ENCODE data around the gene CARHSP1. TPM values are rescaled to one million over a fixed set of nuclear protein-coding genes. Genes with fewer than 3 reads are reported as not detected.

CARHSP1 gene
- total and polyA plus RNA-seq, 4 donors, result 53.4 to 122 (median 67.9) TPM

- Histone ChIP-seq H3K27ac (ENCODE audit: low read depth in 1 of 2, low read length in 2 of 2) (no peak overlapping the region), H3K36me3 (ENCODE audit: control insufficient read depth in 1 of 2, insufficient read depth in 2 of 2, low read length in 1 of 2) (peaks cover 2% of the 10 kb centered on the region in 2 donors), H3K9me3 (ENCODE audit: control insufficient read depth, low read length) (no peaks in the 10 kb centered on the region), H3K4me3 (ENCODE audit: low read length in 2 of 2) (no peak overlapping the region), H3K4me1 (ENCODE audit: control insufficient read depth in 1 of 2, insufficient read depth in 2 of 2, low read length in 2 of 2) (no peaks in the 10 kb centered on the region), H3K27me3 (ENCODE audit: control insufficient read depth in 1 of 2, insufficient read depth in 2 of 2, low read length in 1 of 2) (no peaks in the 10 kb centered on the region)
- intact Hi-C loops (cut with DNase I), result no loop called here
- WGBS, 2 donors, result 71 to 76% methylated on average over 16 of the region's 16 CpGs
- ATAC-seq (ENCODE audit: low FRiP score), result no peak
- no peak for DNase-seq
Observed at GRCh38 chr16:8832717-8833105, 36.1 kb downstream of the CARHSP1 start.

- Histone ChIP-seq H3K9me3 (ENCODE audit: control insufficient read depth, low read length) (no peaks in the 10 kb centered on the region), H3K4me1 (ENCODE audit: control insufficient read depth in 1 of 2, insufficient read depth in 2 of 2, low read length in 2 of 2) (no peaks in the 10 kb centered on the region), H3K4me3 (ENCODE audit: low read length in 2 of 2) (no peak overlapping the region), H3K36me3 (ENCODE audit: control insufficient read depth in 1 of 2, insufficient read depth in 2 of 2, low read length in 1 of 2) (peaks cover 2% of the 10 kb centered on the region in 2 donors), H3K27me3 (ENCODE audit: control insufficient read depth in 1 of 2, insufficient read depth in 2 of 2, low read length in 1 of 2) (no peaks in the 10 kb centered on the region), H3K27ac (ENCODE audit: low read depth in 1 of 2, low read length in 2 of 2) (no peak overlapping the region)
- intact Hi-C loops (cut with DNase I), result no loop called here
- DNase-seq, result no peak
- 66 to 69% methylated on average over 18 of the region's 18 CpGs for WGBS, 2 donors
- no peak for ATAC-seq (ENCODE audit: low FRiP score)
Observed at GRCh38 chr16:8831871-8832716, 36.7 kb downstream of the CARHSP1 start.

GRCh38 chr16:8831450-8831849 lies 37.4 kb downstream of the CARHSP1 start:
- Histone ChIP-seq H3K36me3 (ENCODE audit: control insufficient read depth in 1 of 2, insufficient read depth in 2 of 2, low read length in 1 of 2) (peaks cover 2% of the 10 kb centered on the region in 2 donors), H3K27ac (ENCODE audit: low read depth in 1 of 2, low read length in 2 of 2) (no peak overlapping the region), H3K4me3 (ENCODE audit: low read length in 2 of 2) (no peak overlapping the region), H3K9me3 (ENCODE audit: control insufficient read depth, low read length) (no peaks in the 10 kb centered on the region), H3K4me1 (ENCODE audit: control insufficient read depth in 1 of 2, insufficient read depth in 2 of 2, low read length in 2 of 2) (no peaks in the 10 kb centered on the region), H3K27me3 (ENCODE audit: control insufficient read depth in 1 of 2, insufficient read depth in 2 of 2, low read length in 1 of 2) (no peaks in the 10 kb centered on the region)
- intact Hi-C loops (cut with DNase I), result no loop called here
- DNase-seq (no peak), ATAC-seq (ENCODE audit: low FRiP score) (no peak)
- WGBS, 2 donors, result 75 to 85% methylated on average over 9 of the region's 9 CpGs

GRCh38 chr16:8828541-8829165 lies 40.2 kb downstream of the CARHSP1 start:
- 86 to 90% methylated on average over 8 of the region's 8 CpGs for WGBS, 2 donors
- DNase-seq (no peak), ATAC-seq (ENCODE audit: low FRiP score) (no peak)
- H3K4me1 ChIP-seq (ENCODE audit: control insufficient read depth in 1 of 2, insufficient read depth in 2 of 2, low read length in 2 of 2), result no peaks in the 10 kb centered on the region
- intact Hi-C loops (cut with DNase I), result no loop called here
- H3K4me3 ChIP-seq (ENCODE audit: low read length in 2 of 2), result no peak overlapping the region
- no peak overlapping the region for H3K27ac ChIP-seq (ENCODE audit: low read depth in 1 of 2, low read length in 2 of 2)
- H3K27me3 ChIP-seq (ENCODE audit: control insufficient read depth in 1 of 2, insufficient read depth in 2 of 2, low read length in 1 of 2), result no peaks in the 10 kb centered on the region
- H3K9me3 ChIP-seq (ENCODE audit: control insufficient read depth, low read length), result no peaks in the 10 kb centered on the region
- H3K36me3 ChIP-seq (ENCODE audit: control insufficient read depth in 1 of 2, insufficient read depth in 2 of 2, low read length in 1 of 2), result peaks cover 2% of the 10 kb centered on the region in 2 donors

- Histone ChIP-seq H3K27ac (ENCODE audit: low read depth in 1 of 2, low read length in 2 of 2) (no peak overlapping the region), H3K4me3 (ENCODE audit: low read length in 2 of 2) (no peak overlapping the region), H3K9me3 (ENCODE audit: control insufficient read depth, low read length) (no peaks in the 10 kb centered on the region), H3K4me1 (ENCODE audit: control insufficient read depth in 1 of 2, insufficient read depth in 2 of 2, low read length in 2 of 2) (no peaks in the 10 kb centered on the region), H3K36me3 (ENCODE audit: control insufficient read depth in 1 of 2, insufficient read depth in 2 of 2, low read length in 1 of 2) (peaks cover 0 to 2% of the 10 kb centered on the region in 2 donors), H3K27me3 (ENCODE audit: control insufficient read depth in 1 of 2, insufficient read depth in 2 of 2, low read length in 1 of 2) (no peaks in the 10 kb centered on the region)
- DNase-seq (no peak), ATAC-seq (ENCODE audit: low FRiP score) (no peak)
- WGBS, 2 donors, result 71 to 87% methylated on average over 3 of the region's 3 CpGs
- intact Hi-C loops (cut with DNase I), result no loop called here
Observed at GRCh38 chr16:8826278-8826879, 42.4 kb downstream of the CARHSP1 start.

GRCh38 chr16:8822403-8822802 lies 46.4 kb downstream of the CARHSP1 start:
- H3K36me3 ChIP-seq (ENCODE audit: control insufficient read depth in 1 of 2, insufficient read depth in 2 of 2, low read length in 1 of 2), result peaks cover 0 to 7% of the 10 kb centered on the region in 2 donors
- intact Hi-C loops (cut with DNase I), result no loop called here
- no peak overlapping the region for H3K4me3 ChIP-seq (ENCODE audit: low read length in 2 of 2)
- no peak for ATAC-seq (ENCODE audit: low FRiP score)
- WGBS, 2 donors, result 65 to 75% methylated on average over 3 of the region's 3 CpGs
- no peak for DNase-seq
- H3K9me3 ChIP-seq (ENCODE audit: control insufficient read depth, low read length), result no peaks in the 10 kb centered on the region
- no peaks in the 10 kb centered on the region for H3K4me1 ChIP-seq (ENCODE audit: control insufficient read depth in 1 of 2, insufficient read depth in 2 of 2, low read length in 2 of 2)
- no peaks in the 10 kb centered on the region for H3K27me3 ChIP-seq (ENCODE audit: control insufficient read depth in 1 of 2, insufficient read depth in 2 of 2, low read length in 1 of 2)
- no peak overlapping the region for H3K27ac ChIP-seq (ENCODE audit: low read depth in 1 of 2, low read length in 2 of 2)

GRCh38 chr16:8819411-8820034 lies 49.3 kb downstream of the CARHSP1 start:
- Histone ChIP-seq H3K27me3 (ENCODE audit: control insufficient read depth in 1 of 2, insufficient read depth in 2 of 2, low read length in 1 of 2) (no peaks in the 10 kb centered on the region), H3K4me3 (ENCODE audit: low read length in 2 of 2) (no peak overlapping the region), H3K27ac (ENCODE audit: low read depth in 1 of 2, low read length in 2 of 2) (no peak overlapping the region), H3K4me1 (ENCODE audit: control insufficient read depth in 1 of 2, insufficient read depth in 2 of 2, low read length in 2 of 2) (no peaks in the 10 kb centered on the region), H3K9me3 (ENCODE audit: control insufficient read depth, low read length) (no peaks in the 10 kb centered on the region), H3K36me3 (ENCODE audit: control insufficient read depth in 1 of 2, insufficient read depth in 2 of 2, low read length in 1 of 2) (peaks cover 0 to 7% of the 10 kb centered on the region in 2 donors)
- intact Hi-C loops (cut with DNase I), result no loop called here
- WGBS, 2 donors, result 91 to 95% methylated on average over 6 of the region's 6 CpGs
- ATAC-seq (ENCODE audit: low FRiP score), result no peak
- no peak for DNase-seq

GRCh38 chr16:8818504-8819270 lies 50.1 kb downstream of the CARHSP1 start:
- H3K9me3 ChIP-seq (ENCODE audit: control insufficient read depth, low read length), result no peaks in the 10 kb centered on the region
- no peak overlapping the region for H3K4me3 ChIP-seq (ENCODE audit: low read length in 2 of 2)
- H3K27ac ChIP-seq (ENCODE audit: low read depth in 1 of 2, low read length in 2 of 2), result no peak overlapping the region
- peaks cover 0 to 11% of the 10 kb centered on the region in 2 donors for H3K36me3 ChIP-seq (ENCODE audit: control insufficient read depth in 1 of 2, insufficient read depth in 2 of 2, low read length in 1 of 2)
- WGBS, 2 donors, result 81 to 87% methylated on average over 10 of the region's 10 CpGs
- H3K27me3 ChIP-seq (ENCODE audit: control insufficient read depth in 1 of 2, insufficient read depth in 2 of 2, low read length in 1 of 2), result no peaks in the 10 kb centered on the region
- intact Hi-C loops (cut with DNase I), result no loop called here
- no peaks in the 10 kb centered on the region for H3K4me1 ChIP-seq (ENCODE audit: control insufficient read depth in 1 of 2, insufficient read depth in 2 of 2, low read length in 2 of 2)
- ATAC-seq (ENCODE audit: low FRiP score), result no peak
- no peak for DNase-seq
